Muscle of leg (tissue), 11 donors: ENCODE data around the gene GBF1. TPM values are rescaled to one million over a fixed set of nuclear protein-coding genes. Genes with fewer than 3 reads are reported as not detected.
A peak's percentile ranks its signal among the peaks of the same experiment; 100 is the strongest.

Source experiments
- DNase-seq: peaks from one replicate; pipeline ENCODE4 v3.0.0; 2013
- H3K27ac ChIP-seq: one replicate; pipeline ENCODE4 v1.5.1; 2013; ENCODE audit warnings: mild to moderate bottlenecking, low read length, control low read depth
- H3K27me3 ChIP-seq: one replicate; pipeline ENCODE4 v1.6.1; 2013; ENCODE audit warnings: low read length; ENCODE audit not compliant: control insufficient read depth, insufficient read depth
- H3K36me3 ChIP-seq: one replicate; pipeline ENCODE4 v1.6.1; 2013; ENCODE audit warnings: low read length; ENCODE audit not compliant: control insufficient read depth, insufficient read depth
- H3K4me1 ChIP-seq: one replicate; pipeline ENCODE4 v1.6.1; 2013; ENCODE audit warnings: low read length; ENCODE audit not compliant: control insufficient read depth, insufficient read depth
- H3K4me3 ChIP-seq: one replicate; pipeline ENCODE4 v1.5.1; 2013; ENCODE audit warnings: low read length, control low read depth
- H3K9me3 ChIP-seq: replicated peaks from 2 replicates; pipeline ENCODE4 v1.6.1; 2013; ENCODE audit warnings: low read depth, low read length; ENCODE audit not compliant: control insufficient read depth
- WGBS: methylation state at CpG from one replicate; pipeline ENCODE4 v1.1.5; 2013; ENCODE audit warnings: missing lambda C conversion rate; ENCODE audit not compliant: insufficient coverage; 5-methylcytosine and 5-hydroxymethylcytosine counted together
- polyA plus RNA-seq, 8 donors: library from polyadenylated mRNA; unstranded; fragments of 120-200 nt; gene quantifications; one replicate each; pipeline versions ENCODE4 v1.2.1 to v1.2.3, GENCODE V29; 2013; ENCODE audit warnings: inconsistent platforms in 1 of 8, low replicate concordance in 1 of 8; ENCODE audit not compliant: insufficient read length in 8 of 8, insufficient read depth in 1 of 8
- total RNA-seq: library from RNA; stranded (reverse); fragments of 120-200 nt; gene quantifications from one replicate; pipeline ENCODE4 v1.2.4, GENCODE V29; 2013

The GBF1 gene
- total and polyA plus RNA-seq, 9 donors: 27.2 to 54.6 (median 44.9) TPM

DNA sequence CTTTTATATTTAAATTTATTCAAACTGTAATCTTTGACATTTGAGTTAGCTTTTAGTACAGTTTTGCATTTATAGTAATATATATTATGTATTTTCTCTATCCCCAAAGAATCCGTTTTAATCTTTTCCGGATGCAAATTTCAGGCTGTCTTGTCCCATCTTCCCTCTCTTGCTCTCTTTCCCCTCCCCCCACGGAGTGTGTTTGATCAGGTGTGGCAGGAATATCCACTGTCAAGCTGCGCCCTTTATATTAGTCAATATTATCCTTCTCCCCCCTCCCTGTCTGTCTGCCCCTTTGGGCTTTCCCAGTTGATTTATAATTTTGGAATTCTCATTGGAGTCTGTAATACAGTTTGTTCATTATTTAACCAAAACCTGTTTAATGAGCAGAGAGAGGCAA is 19.0 kb downstream of the GBF1 start:
- H3K4me3 ChIP-seq: no peak overlapping the region
- no peak for DNase-seq
- WGBS: no CpG with 5 or more reads among the region's 4 CpGs
- no peaks in the 10 kb centered on the region for H3K9me3 ChIP-seq
- H3K27me3 ChIP-seq: no peaks in the 10 kb centered on the region
- H3K27ac ChIP-seq: peak overlapping the region; percentile 68
- peaks cover 32% of the 10 kb centered on the region for H3K36me3 ChIP-seq
- peaks cover 34% of the 10 kb centered on the region for H3K4me1 ChIP-seq

DNA sequence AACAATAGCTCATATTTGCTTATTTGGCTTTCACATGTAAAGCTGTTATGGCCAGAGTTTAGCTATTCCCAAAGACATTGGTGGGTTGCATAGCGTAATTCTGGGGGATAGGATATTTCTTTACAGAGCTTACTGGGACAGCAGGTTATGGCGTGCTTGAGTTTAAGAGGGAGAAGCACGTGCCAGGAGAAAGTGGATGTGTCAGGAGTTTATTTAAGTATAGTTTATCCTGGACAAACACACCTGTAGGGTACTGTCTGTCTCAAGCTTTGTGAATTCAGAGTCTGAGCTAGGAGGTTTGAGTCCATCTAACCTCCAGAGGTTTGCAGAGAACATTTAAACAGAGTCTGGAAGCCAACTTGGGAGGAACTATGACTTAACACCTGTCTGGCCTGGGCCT is 21.3 kb downstream of the GBF1 start:
- Histone ChIP-seq H3K27me3 (no peaks in the 10 kb centered on the region), H3K36me3 (peaks cover 19% of the 10 kb centered on the region), H3K27ac (no peak overlapping the region), H3K4me3 (no peak overlapping the region), H3K4me1 (peaks cover 28% of the 10 kb centered on the region), H3K9me3 (no peaks in the 10 kb centered on the region)
- 92% methylated on average over 3 of the region's 3 CpGs for WGBS
- DNase-seq: no peak

DNA sequence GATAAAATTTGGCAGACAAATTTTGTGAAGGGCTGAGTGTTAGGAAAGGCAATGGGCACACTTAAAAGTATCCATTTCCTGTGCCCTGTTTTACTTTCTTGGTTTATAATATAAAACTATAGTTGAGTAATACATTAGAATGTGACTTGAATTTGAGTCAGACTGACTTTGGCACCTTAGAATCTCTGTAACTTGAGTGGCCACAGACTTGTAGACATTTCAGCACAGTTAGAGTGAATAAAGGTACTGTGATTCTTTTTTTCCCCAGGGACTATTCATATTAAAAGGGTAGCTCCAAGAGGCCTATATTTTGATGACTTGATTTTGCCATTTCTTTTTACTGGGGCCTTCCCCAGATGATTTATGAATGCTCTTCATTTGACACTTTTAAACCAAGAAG is 22.4 kb downstream of the GBF1 start:
- Histone ChIP-seq H3K9me3 (no peaks in the 10 kb centered on the region), H3K27me3 (no peaks in the 10 kb centered on the region), H3K4me1 (peaks cover 20% of the 10 kb centered on the region), H3K27ac (peak overlapping the region; percentile 83), H3K4me3 (no peak overlapping the region), H3K36me3 (peaks cover 14% of the 10 kb centered on the region)
- DNase-seq: no peak

DNA sequence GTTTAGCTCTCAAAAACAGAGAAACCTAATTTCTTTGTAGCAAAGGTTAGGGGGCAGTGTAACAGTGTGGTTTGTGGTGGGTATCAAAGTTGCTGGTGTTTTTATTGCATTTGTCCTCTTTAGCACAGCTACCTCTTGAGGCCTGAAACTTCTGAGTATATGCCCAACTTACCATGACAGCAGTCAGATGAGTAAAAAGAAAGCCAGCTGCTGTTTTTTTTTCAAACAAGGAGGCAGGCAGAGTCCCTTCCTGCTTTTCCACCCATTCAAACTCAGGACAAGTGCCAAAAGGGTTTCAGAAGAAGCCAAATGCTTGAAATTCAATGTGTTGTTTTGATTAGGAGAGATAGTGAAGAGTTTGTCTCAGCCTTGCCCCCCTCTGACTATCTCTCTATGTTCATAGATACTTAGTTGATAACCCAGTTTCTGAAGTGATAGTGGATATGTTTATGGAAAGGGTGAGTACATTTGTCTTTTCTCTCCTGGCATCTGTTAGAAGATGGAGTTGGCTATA is 23.1 kb downstream of the GBF1 start:
- H3K36me3 ChIP-seq: peaks cover 13% of the 10 kb centered on the region
- DNase-seq: peak; percentile 59
- H3K27me3 ChIP-seq: no peaks in the 10 kb centered on the region
- H3K4me1 ChIP-seq: peaks cover 18% of the 10 kb centered on the region
- no peaks in the 10 kb centered on the region for H3K9me3 ChIP-seq
- peak overlapping the region; percentile 83 for H3K27ac ChIP-seq
- no peak overlapping the region for H3K4me3 ChIP-seq

DNA sequence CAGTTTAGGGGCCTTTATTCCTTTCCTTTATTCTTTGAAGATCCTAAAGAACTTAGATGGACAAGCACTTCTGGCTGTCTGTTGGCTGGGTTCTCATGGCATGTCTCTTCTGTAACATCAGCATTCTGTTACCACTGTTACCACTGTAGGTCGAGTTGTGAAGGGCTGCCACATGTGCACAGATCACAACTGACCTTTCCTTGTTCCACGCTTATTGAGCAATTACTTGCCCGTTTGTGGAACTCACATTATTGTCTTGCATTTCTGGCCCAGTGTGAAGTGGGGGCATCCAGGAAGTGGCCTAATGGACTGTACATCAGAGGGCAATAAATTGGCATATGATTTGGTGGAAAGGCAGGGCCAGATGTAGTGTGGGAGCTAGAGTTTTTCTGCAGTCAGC is 23.7 kb downstream of the GBF1 start:
- no peaks in the 10 kb centered on the region for H3K9me3 ChIP-seq
- DNase-seq: peak; percentile 86
- no peaks in the 10 kb centered on the region for H3K27me3 ChIP-seq
- peak overlapping the region; percentile 83 for H3K27ac ChIP-seq
- H3K4me3 ChIP-seq: no peak overlapping the region
- peaks cover 20% of the 10 kb centered on the region for H3K4me1 ChIP-seq
- WGBS: 48% methylated on average over 3 of the region's 3 CpGs
- peaks cover 10% of the 10 kb centered on the region for H3K36me3 ChIP-seq

DNA sequence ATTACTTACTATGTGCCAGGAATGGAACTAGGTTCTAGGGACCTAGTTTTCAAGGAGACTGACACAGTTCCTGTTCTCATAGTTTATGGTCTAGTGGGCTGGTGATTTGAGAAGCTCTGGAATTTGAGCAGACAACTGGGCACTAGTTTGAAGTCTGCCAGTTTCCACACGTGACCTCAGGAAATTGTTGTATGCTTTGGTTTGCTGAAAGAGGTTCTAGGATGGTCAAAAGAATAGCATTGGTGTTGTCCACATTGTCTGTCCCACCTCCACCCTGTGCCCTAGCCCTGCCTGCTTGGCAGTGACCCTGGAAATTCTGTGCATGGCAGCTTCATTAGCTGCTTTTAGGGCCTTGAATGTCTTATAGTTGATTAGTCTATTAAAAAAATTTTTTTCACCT is 28.7 kb downstream of the GBF1 start:
- DNase-seq: peak; percentile 43
- Histone ChIP-seq H3K36me3 (peaks cover 12% of the 10 kb centered on the region), H3K9me3 (no peaks in the 10 kb centered on the region), H3K27me3 (no peaks in the 10 kb centered on the region), H3K27ac (peak overlapping the region; percentile 53), H3K4me3 (no peak overlapping the region), H3K4me1 (peaks cover 11% of the 10 kb centered on the region)
- WGBS: 60% methylated on average over 1 of the region's 1 CpG

DNA sequence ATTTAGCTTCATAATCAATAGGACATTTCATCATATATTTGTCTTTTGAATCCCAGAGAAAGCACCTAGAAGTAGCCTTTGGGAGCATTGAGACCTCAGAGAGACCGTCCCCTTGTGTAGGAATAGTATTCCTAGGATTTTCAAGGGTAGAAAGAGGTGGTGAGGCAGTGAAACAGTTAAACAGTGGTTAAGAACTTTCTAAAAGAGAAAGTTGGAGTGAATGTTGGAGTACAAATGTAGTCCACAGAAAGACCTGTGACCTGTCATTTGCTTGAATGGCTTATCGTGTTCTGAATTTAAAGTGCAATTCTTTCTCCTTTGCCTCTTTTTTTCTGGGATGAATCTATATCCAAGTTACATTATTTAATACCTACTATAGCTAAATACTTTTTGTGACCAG is 30.0 kb downstream of the GBF1 start:
- Histone ChIP-seq H3K4me3 (no peak overlapping the region), H3K27ac (no peak overlapping the region), H3K4me1 (peaks cover 16% of the 10 kb centered on the region), H3K9me3 (no peaks in the 10 kb centered on the region), H3K36me3 (peaks cover 12% of the 10 kb centered on the region), H3K27me3 (no peaks in the 10 kb centered on the region)
- 83% methylated on average over 1 of the region's 2 CpGs for WGBS
- DNase-seq: no peak

DNA sequence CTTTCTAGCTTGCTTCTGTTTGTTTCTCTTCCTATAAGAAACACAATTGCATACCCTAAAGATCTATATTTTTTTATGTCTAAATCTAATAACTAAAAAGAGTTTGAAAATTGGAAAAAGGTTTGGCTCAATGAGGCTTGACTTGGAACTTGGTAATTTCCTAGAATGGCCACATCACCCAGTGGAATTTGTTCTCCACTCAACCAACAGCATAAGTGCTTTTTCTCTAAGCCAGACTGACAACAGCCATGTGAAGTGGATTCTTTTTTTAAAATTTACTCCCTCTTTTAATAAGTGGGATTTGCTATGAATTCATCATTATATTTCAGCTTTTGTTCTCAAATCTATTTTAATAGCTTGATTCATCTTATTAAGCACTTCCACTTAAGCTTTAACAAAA is 33.8 kb downstream of the GBF1 start:
- Histone ChIP-seq H3K4me3 (no peak overlapping the region), H3K9me3 (no peaks in the 10 kb centered on the region), H3K27me3 (no peaks in the 10 kb centered on the region), H3K27ac (peak overlapping the region; percentile 93), H3K36me3 (peaks cover 8% of the 10 kb centered on the region), H3K4me1 (peaks cover 21% of the 10 kb centered on the region)
- DNase-seq: no peak

DNA sequence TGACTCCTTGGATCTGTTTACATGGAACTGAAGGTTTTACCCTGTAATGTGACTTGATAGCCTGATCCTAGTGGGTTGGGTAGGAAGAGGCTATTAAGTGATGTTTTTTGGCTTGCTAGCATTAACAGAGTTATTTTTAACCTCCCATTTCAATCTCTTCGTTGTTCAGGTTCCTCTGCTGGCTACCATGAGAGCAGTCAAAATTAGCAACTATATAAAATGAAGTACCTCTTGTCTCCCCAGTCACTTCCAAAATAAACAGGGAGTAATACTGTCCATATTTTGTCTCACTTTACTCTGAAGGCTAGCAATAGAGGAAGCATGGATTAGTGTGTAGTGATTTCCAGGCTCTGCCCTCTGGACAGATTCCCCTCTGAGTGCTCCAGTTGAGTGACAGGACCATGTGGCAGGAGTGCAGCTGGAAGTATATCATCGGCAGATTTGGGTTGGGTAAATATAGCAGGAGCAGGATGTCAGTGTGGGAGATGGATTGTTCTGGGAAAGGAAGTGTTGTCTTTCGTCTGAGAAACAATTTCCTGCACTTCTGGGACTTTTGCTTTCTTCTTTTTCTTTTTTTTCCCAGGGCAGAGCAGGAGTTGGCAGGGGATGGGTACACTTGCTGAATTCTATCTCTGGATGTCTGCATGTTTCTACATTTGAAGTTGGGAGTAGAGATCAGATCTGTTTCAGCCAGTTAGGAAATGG is 35.2 kb downstream of the GBF1 start:
- Histone ChIP-seq H3K27ac (peak overlapping the region; percentile 93), H3K9me3 (no peaks in the 10 kb centered on the region), H3K4me1 (peaks cover 21% of the 10 kb centered on the region), H3K4me3 (peak overlapping the region; percentile 24), H3K27me3 (no peaks in the 10 kb centered on the region), H3K36me3 (peaks cover 10% of the 10 kb centered on the region)
- no CpG with 5 or more reads among the region's 3 CpGs for WGBS
- peak; percentile 95 for DNase-seq

DNA sequence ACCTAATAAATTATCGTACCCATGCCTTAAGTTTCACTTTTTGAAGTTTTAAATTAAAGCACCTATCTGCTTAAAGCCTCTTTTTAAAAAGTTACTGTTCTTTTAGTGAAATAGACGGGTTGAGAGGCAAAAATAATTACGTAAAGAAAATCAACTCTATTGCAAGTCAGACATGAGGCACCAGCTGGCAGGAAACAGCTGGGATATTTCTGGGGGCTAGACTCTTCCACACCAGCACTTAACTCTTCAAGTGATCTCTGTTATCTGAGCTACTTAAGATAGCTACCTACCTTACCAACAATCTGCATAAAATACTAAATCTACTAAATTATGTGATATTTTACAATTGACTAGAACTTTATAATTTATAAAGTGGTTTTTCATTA is 35.8 kb downstream of the GBF1 start:
- Histone ChIP-seq H3K9me3 (no peaks in the 10 kb centered on the region), H3K4me3 (peak overlapping the region; percentile 24), H3K4me1 (peaks cover 21% of the 10 kb centered on the region), H3K27ac (peak overlapping the region; percentile 93), H3K36me3 (peaks cover 10% of the 10 kb centered on the region), H3K27me3 (no peaks in the 10 kb centered on the region)
- no CpG with 5 or more reads among the region's 3 CpGs for WGBS
- DNase-seq: peak; percentile 82

DNA sequence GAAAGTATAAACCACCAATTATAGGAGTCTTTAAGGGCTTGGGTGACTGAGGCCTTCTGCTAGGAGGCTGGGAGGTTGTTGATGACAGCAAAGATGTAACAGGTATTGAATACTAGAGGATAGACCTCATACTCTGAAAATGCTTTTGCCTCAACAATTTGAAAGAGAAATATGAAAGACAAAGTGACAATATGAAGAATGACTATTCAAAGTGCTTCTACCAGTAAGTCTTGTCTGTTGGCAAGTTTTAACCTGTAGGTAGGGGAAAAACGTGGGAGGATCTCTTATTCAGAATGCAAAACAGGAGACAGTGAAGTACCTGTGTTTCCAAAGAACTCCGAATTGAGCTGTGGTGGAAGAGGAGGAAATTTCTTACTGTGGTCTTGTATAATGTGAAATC is 38.2 kb downstream of the GBF1 start:
- Histone ChIP-seq H3K4me3 (no peak overlapping the region), H3K36me3 (peaks cover 2% of the 10 kb centered on the region), H3K27ac (no peak overlapping the region), H3K9me3 (no peaks in the 10 kb centered on the region), H3K4me1 (peaks cover 25% of the 10 kb centered on the region), H3K27me3 (no peaks in the 10 kb centered on the region)
- 81% methylated on average over 2 of the region's 2 CpGs for WGBS
- DNase-seq: no peak
